WI38 (cell line): ENCODE measurements around the gene NDUFB2.

Experiments
- H3K4me3 ChIP-seq: 2 replicates; pipeline ENCODE4 v1.5.1; 2011; ENCODE audit warnings: low read depth, mild to moderate bottlenecking, control low read depth, low read length
- TF ChIP-seq, protein P1 (sequence below): IDR thresholded peaks from 2 replicates; pipeline ENCODE4 v1.5.1; 2012; ENCODE audit warnings: low read depth, mild to moderate bottlenecking, control low read depth, low read length

Gene NDUFB2

GRCh38 chr7:140694592-140694991 is 1.9 kb upstream of the NDUFB2 start:
- TF ChIP-seq, protein P1, sequence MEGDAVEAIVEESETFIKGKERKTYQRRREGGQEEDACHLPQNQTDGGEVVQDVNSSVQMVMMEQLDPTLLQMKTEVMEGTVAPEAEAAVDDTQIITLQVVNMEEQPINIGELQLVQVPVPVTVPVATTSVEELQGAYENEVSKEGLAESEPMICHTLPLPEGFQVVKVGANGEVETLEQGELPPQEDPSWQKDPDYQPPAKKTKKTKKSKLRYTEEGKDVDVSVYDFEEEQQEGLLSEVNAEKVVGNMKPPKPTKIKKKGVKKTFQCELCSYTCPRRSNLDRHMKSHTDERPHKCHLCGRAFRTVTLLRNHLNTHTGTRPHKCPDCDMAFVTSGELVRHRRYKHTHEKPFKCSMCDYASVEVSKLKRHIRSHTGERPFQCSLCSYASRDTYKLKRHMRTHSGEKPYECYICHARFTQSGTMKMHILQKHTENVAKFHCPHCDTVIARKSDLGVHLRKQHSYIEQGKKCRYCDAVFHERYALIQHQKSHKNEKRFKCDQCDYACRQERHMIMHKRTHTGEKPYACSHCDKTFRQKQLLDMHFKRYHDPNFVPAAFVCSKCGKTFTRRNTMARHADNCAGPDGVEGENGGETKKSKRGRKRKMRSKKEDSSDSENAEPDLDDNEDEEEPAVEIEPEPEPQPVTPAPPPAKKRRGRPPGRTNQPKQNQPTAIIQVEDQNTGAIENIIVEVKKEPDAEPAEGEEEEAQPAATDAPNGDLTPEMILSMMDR = no peak
- H3K4me3 ChIP-seq = no peak overlapping the region

- H3K4me3 ChIP-seq = no peak overlapping the region
- TF ChIP-seq, protein P1 = no peak
Measured at GRCh38 chr7:140695381-140695780, 1.1 kb upstream of the NDUFB2 start.

- H3K4me3 ChIP-seq = peak overlapping the region; percentile 72
- TF ChIP-seq, protein P1 = no peak
Measured at GRCh38 chr7:140696024-140696679, 356 bp upstream of the NDUFB2 start.

GRCh38 chr7:140697447-140698143 is 1.1 kb downstream of the NDUFB2 start:
- H3K4me3 ChIP-seq = peak overlapping the region; percentile 72
- TF ChIP-seq, protein P1 = no peak

DNA sequence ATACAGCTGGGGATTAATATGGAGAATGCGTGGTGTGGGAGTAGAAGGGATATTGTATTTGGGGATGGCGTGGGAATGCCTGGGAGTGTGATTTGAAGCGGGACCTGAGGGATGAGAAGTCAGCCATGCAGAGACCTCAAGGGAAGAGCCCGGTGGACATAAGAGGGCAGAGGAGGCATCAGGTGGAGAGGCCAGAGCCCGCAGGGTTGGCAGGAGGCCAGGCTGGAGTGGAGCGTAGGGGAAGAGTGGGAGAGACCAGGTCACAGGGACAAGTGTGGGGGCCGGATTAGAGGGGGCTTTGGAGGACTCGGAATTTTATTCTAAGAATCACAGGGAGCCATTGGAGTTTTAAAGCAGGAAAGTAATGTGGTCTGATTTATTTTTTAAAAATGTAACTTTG is 2.0 kb downstream of the NDUFB2 start:
- no peak overlapping the region for H3K4me3 ChIP-seq
- TF ChIP-seq, protein P1 = no peak

DNA sequence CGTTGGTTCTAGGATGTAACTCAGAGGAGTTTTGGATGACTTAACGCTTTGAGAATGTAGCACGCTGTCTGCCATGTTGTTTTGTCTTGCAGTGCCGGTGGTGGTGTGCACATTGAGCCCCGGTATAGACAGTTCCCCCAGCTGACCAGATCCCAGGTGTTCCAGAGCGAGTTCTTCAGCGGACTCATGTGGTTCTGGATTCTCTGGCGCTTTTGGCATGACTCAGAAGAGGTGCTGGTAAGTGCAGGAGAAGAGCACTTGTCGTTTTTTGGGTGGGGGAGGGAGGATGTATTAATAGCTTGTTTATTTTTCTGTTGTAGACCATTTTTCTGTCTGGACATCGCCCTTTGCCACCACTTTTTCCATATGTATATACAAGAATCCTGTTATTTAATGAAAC is 6.3 kb downstream of the NDUFB2 start:
- no peak overlapping the region for H3K4me3 ChIP-seq
- TF ChIP-seq, protein P1 = no peak

DNA sequence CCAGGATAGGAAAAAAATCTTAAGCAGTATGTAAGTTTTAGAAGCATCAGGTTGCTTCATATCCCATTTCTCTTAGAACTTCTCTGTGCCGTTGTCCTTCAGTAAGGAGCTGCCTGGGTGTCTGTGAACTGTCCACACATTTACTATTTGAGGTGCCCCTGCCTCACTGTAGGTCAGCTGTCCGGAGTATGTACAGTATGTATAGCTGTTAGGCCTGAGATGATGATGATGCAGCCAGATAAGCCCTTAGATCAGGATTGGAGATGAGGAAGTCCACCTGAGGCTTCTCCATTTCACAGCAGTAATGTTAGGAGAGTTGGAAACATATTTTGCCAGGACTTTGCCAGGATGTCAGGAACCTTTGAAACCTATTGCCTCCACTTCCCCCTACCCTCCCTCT is 7.7 kb downstream of the NDUFB2 start:
- no peak overlapping the region for H3K4me3 ChIP-seq
- TF ChIP-seq, protein P1 = no peak
